ENCODE results near the gene CCKAR.
A peak's percentile ranks its signal among the peaks of the same experiment; 100 is the strongest.

CCKAR gene

GRCh38 chr4:26530099-26530498 lies 39.8 kb upstream of the CCKAR start:
- Histone ChIP-seq H4K8ac (ENCODE audit: low read depth, low read length) (no peak overlapping the region), H2AK5ac (ENCODE audit: low read depth, low read length) (no peak overlapping the region), H2AFZ (ENCODE audit: low read length) (no peak overlapping the region), H3K4me2 (ENCODE audit: insufficient read depth, low read length, poor library complexity, severe bottlenecking) (no peak overlapping the region), H3K18ac (ENCODE audit: low read length) (no peak overlapping the region), H3K14ac (ENCODE audit: low read length) (no peak overlapping the region), H3K27me3 (ENCODE audit: control insufficient read depth in 3 of 3, insufficient read depth in 3 of 3, low read depth in 1 of 3, low read length in 3 of 3) (peaks cover 0 to 7% (median 0%) of the 10 kb centered on the region in 3 experiments), H3K27ac (replicated peaks; ENCODE audit: low read length) (no peak overlapping the region), H3K9me3 (replicated peaks in 1 of 2; ENCODE audit: control insufficient read depth in 2 of 2, insufficient read depth in 1 of 2, low read depth in 1 of 2, low read length in 2 of 2) (peaks cover 0 to 4% of the 10 kb centered on the region in 2 donors), H3K4me1 (ENCODE audit: control insufficient read depth in 2 of 2, insufficient read depth in 1 of 2, low read depth in 1 of 2, low read length in 2 of 2) (no peaks in the 10 kb centered on the region), H4K91ac (ENCODE audit: low read depth, low read length, poor library complexity) (no peak overlapping the region), H3K4ac (ENCODE audit: low read length) (no peak overlapping the region), H3K23ac (ENCODE audit: low read depth, low read length, poor library complexity) (no peak overlapping the region), H2BK15ac (ENCODE audit: low read length) (no peak overlapping the region), H2BK5ac (ENCODE audit: low read length) (no peak overlapping the region), H2BK12ac (ENCODE audit: low read length) (no peak overlapping the region), H3K79me1 (ENCODE audit: low read depth, low read length) (no peaks in the 10 kb centered on the region), H2BK120ac (ENCODE audit: low read depth, low read length) (no peak overlapping the region), H3K36me3 (replicated peaks in 1 of 2; ENCODE audit: control insufficient read depth in 2 of 2, insufficient read depth in 2 of 2, low read length in 2 of 2) (no peaks in the 10 kb centered on the region), H3K4me3 (ENCODE audit: low read length in 2 of 2) (no peak overlapping the region), H3K9ac (ENCODE audit: low read depth, low read length, poor library complexity) (no peak overlapping the region)
- no CpG with 5 or more reads among the region's 5 CpGs for WGBS, 2 donors (ENCODE audit: extremely low coverage in 2 of 2, insufficient read length in 2 of 2, insufficient replicate concordance in 1 of 2)
- no peak for DNase-seq (ENCODE audit: low spot score)

- Histone ChIP-seq H4K91ac (ENCODE audit: low read depth, low read length, poor library complexity) (no peak overlapping the region), H2BK12ac (ENCODE audit: low read length) (no peak overlapping the region), H3K27ac (replicated peaks; ENCODE audit: low read length) (no peak overlapping the region), H2AFZ (ENCODE audit: low read length) (peak overlapping the region; percentile 43), H3K27me3 (ENCODE audit: control insufficient read depth in 3 of 3, insufficient read depth in 3 of 3, low read depth in 1 of 3, low read length in 3 of 3) (peaks cover 0 to 5% (median 0%) of the 10 kb centered on the region in 3 experiments), H2BK120ac (ENCODE audit: low read depth, low read length) (no peak overlapping the region), H3K18ac (ENCODE audit: low read length) (no peak overlapping the region), H3K4me1 (ENCODE audit: control insufficient read depth in 2 of 2, insufficient read depth in 1 of 2, low read depth in 1 of 2, low read length in 2 of 2) (no peaks in the 10 kb centered on the region), H3K9ac (ENCODE audit: low read depth, low read length, poor library complexity) (no peak overlapping the region), H3K4me2 (ENCODE audit: insufficient read depth, low read length, poor library complexity, severe bottlenecking) (no peak overlapping the region), H3K23ac (ENCODE audit: low read depth, low read length, poor library complexity) (no peak overlapping the region), H3K36me3 (replicated peaks in 1 of 2; ENCODE audit: control insufficient read depth in 2 of 2, insufficient read depth in 2 of 2, low read length in 2 of 2) (no peaks in the 10 kb centered on the region), H2BK5ac (ENCODE audit: low read length) (no peak overlapping the region), H3K14ac (ENCODE audit: low read length) (no peak overlapping the region), H3K79me1 (ENCODE audit: low read depth, low read length) (no peaks in the 10 kb centered on the region), H4K8ac (ENCODE audit: low read depth, low read length) (no peak overlapping the region), H3K4me3 (ENCODE audit: low read length in 2 of 2) (no peak overlapping the region), H3K4ac (ENCODE audit: low read length) (no peak overlapping the region), H3K9me3 (replicated peaks in 1 of 2; ENCODE audit: control insufficient read depth in 2 of 2, insufficient read depth in 1 of 2, low read depth in 1 of 2, low read length in 2 of 2) (peaks cover 0 to 4% of the 10 kb centered on the region in 2 donors), H2BK15ac (ENCODE audit: low read length) (no peak overlapping the region), H2AK5ac (ENCODE audit: low read depth, low read length) (no peak overlapping the region)
- DNase-seq (ENCODE audit: low spot score), result no peak
- no CpG with 5 or more reads among the region's 5 CpGs for WGBS, 2 donors (ENCODE audit: extremely low coverage in 2 of 2, insufficient read length in 2 of 2, insufficient replicate concordance in 1 of 2)
These were observed 39.2 kb upstream of the CCKAR start for GRCh38 chr4:26529479-26529878.

- Histone ChIP-seq H2BK12ac (ENCODE audit: low read length) (no peak overlapping the region), H4K8ac (ENCODE audit: low read depth, low read length) (no peak overlapping the region), H3K4ac (ENCODE audit: low read length) (no peak overlapping the region), H2BK15ac (ENCODE audit: low read length) (no peak overlapping the region), H3K4me3 (ENCODE audit: low read length in 2 of 2) (no peak overlapping the region), H2BK120ac (ENCODE audit: low read depth, low read length) (no peak overlapping the region), H3K9me3 (replicated peaks in 1 of 2; ENCODE audit: control insufficient read depth in 2 of 2, insufficient read depth in 1 of 2, low read depth in 1 of 2, low read length in 2 of 2) (peaks cover 0 to 4% of the 10 kb centered on the region in 2 donors), H3K27ac (replicated peaks; ENCODE audit: low read length) (no peak overlapping the region), H3K27me3 (ENCODE audit: control insufficient read depth in 3 of 3, insufficient read depth in 3 of 3, low read depth in 1 of 3, low read length in 3 of 3) (peaks cover 0 to 11% (median 0%) of the 10 kb centered on the region in 3 experiments), H2BK5ac (ENCODE audit: low read length) (no peak overlapping the region), H3K36me3 (replicated peaks in 1 of 2; ENCODE audit: control insufficient read depth in 2 of 2, insufficient read depth in 2 of 2, low read length in 2 of 2) (no peaks in the 10 kb centered on the region), H3K23ac (ENCODE audit: low read depth, low read length, poor library complexity) (peak overlapping the region; percentile 26), H3K4me2 (ENCODE audit: insufficient read depth, low read length, poor library complexity, severe bottlenecking) (no peak overlapping the region), H2AFZ (ENCODE audit: low read length) (no peak overlapping the region), H3K4me1 (ENCODE audit: control insufficient read depth in 2 of 2, insufficient read depth in 1 of 2, low read depth in 1 of 2, low read length in 2 of 2) (no peaks in the 10 kb centered on the region), H3K79me1 (ENCODE audit: low read depth, low read length) (no peaks in the 10 kb centered on the region), H3K18ac (ENCODE audit: low read length) (no peak overlapping the region), H2AK5ac (ENCODE audit: low read depth, low read length) (no peak overlapping the region), H4K91ac (ENCODE audit: low read depth, low read length, poor library complexity) (no peak overlapping the region), H3K14ac (ENCODE audit: low read length) (no peak overlapping the region), H3K9ac (ENCODE audit: low read depth, low read length, poor library complexity) (no peak overlapping the region)
- no CpG with 5 or more reads among the region's 4 CpGs for WGBS, 2 donors (ENCODE audit: extremely low coverage in 2 of 2, insufficient read length in 2 of 2, insufficient replicate concordance in 1 of 2)
- no peak for DNase-seq (ENCODE audit: low spot score)
These were observed 35.5 kb upstream of the CCKAR start for GRCh38 chr4:26525771-26526150.

- Histone ChIP-seq H2AFZ (ENCODE audit: low read length) (no peak overlapping the region), H3K4me2 (ENCODE audit: insufficient read depth, low read length, poor library complexity, severe bottlenecking) (no peak overlapping the region), H3K4me1 (ENCODE audit: control insufficient read depth in 2 of 2, insufficient read depth in 1 of 2, low read depth in 1 of 2, low read length in 2 of 2) (no peaks in the 10 kb centered on the region), H3K4me3 (ENCODE audit: low read length in 2 of 2) (no peak overlapping the region), H4K91ac (ENCODE audit: low read depth, low read length, poor library complexity) (no peak overlapping the region), H2BK12ac (ENCODE audit: low read length) (no peak overlapping the region), H3K36me3 (replicated peaks in 1 of 2; ENCODE audit: control insufficient read depth in 2 of 2, insufficient read depth in 2 of 2, low read length in 2 of 2) (no peaks in the 10 kb centered on the region), H3K27ac (replicated peaks; ENCODE audit: low read length) (no peak overlapping the region), H3K18ac (ENCODE audit: low read length) (no peak overlapping the region), H3K27me3 (ENCODE audit: control insufficient read depth in 3 of 3, insufficient read depth in 3 of 3, low read depth in 1 of 3, low read length in 3 of 3) (peaks cover 0 to 11% (median 0%) of the 10 kb centered on the region in 3 experiments), H2BK5ac (ENCODE audit: low read length) (no peak overlapping the region), H2AK5ac (ENCODE audit: low read depth, low read length) (no peak overlapping the region), H3K9me3 (replicated peaks in 1 of 2; ENCODE audit: control insufficient read depth in 2 of 2, insufficient read depth in 1 of 2, low read depth in 1 of 2, low read length in 2 of 2) (peaks cover 0 to 1% of the 10 kb centered on the region in 2 donors), H3K23ac (ENCODE audit: low read depth, low read length, poor library complexity) (no peak overlapping the region), H2BK15ac (ENCODE audit: low read length) (no peak overlapping the region), H3K79me1 (ENCODE audit: low read depth, low read length) (no peaks in the 10 kb centered on the region), H4K8ac (ENCODE audit: low read depth, low read length) (no peak overlapping the region), H2BK120ac (ENCODE audit: low read depth, low read length) (no peak overlapping the region), H3K4ac (ENCODE audit: low read length) (no peak overlapping the region), H3K9ac (ENCODE audit: low read depth, low read length, poor library complexity) (no peak overlapping the region), H3K14ac (ENCODE audit: low read length) (no peak overlapping the region)
- DNase-seq (ENCODE audit: low spot score), result no peak
- WGBS, 2 donors (ENCODE audit: extremely low coverage in 2 of 2, insufficient read length in 2 of 2, insufficient replicate concordance in 1 of 2), result no CpG with 5 or more reads among the region's 3 CpGs
These were observed 35.0 kb upstream of the CCKAR start for GRCh38 chr4:26525136-26525770.

All from neuronal stem cell (in vitro differentiated cells).